H1 (cell line): ENCODE data around the gene ZNF77. TPM values are rescaled to one million over a fixed set of nuclear protein-coding genes. Genes with fewer than 3 reads are reported as not detected.

Source experiments
- CTCF ChIA-PET: fragments of 300-600 bp; sonication (Branson Sonifier 250); formaldehyde crosslinking; loops from one replicate; lab custom pipeline; 2021; ENCODE audit not compliant: partially characterized antibody; lab: Charles Lee
- POLR2A ChIA-PET: fragments of 300-600 bp; sonication (Branson Sonifier 250); formaldehyde crosslinking; loops from one replicate; lab custom pipeline; 2021; ENCODE audit warnings: inconsistent platforms; ENCODE audit not compliant: partially characterized antibody; lab: Charles Lee
- DNase-seq, 2 experiments: peaks; one replicate each; pipeline versions ENCODE4 v3.0.0 to v3.0.0-alpha.2; 2010 to 2022; ENCODE audit warnings: low spot score in 2 of 2, low read depth in 1 of 2, mixed read lengths in 1 of 2
- FAIRE-seq: peaks from 2 replicates; lab custom pipeline; 2011; peaks lifted over from hg19 to GRCh38; lab: Jason Lieb, UNC
- H2AFZ ChIP-seq: 2 replicates; pipeline ENCODE4 v1.8.1; 2012; ENCODE audit warnings: low read length, inconsistent platforms
- H2AK5ac ChIP-seq: 2 replicates; pipeline ENCODE4 v1.6.1; 2013; ENCODE audit warnings: low read depth, low read length
- H2BK120ac ChIP-seq: replicated peaks from 2 replicates; pipeline ENCODE3; 2013; ENCODE audit warnings: low read depth, low read length, inconsistent platforms
- H2BK12ac ChIP-seq: 2 replicates; pipeline ENCODE4 v1.6.1; 2013; ENCODE audit warnings: low read depth, low read length
- H2BK15ac ChIP-seq: 2 replicates; pipeline ENCODE4 v1.6.1; 2013; ENCODE audit warnings: low read length
- H2BK20ac ChIP-seq: 2 replicates; pipeline ENCODE4 v1.6.1; 2013; ENCODE audit warnings: low read length
- H2BK5ac ChIP-seq: 2 replicates; pipeline ENCODE4 v1.6.1; 2013; ENCODE audit warnings: low read depth, low read length
- H3K14ac ChIP-seq: 2 replicates; pipeline ENCODE4 v1.6.1; 2013; ENCODE audit warnings: inconsistent platforms; ENCODE audit not compliant: insufficient read length
- H3K18ac ChIP-seq: 2 replicates; pipeline ENCODE4 v1.6.1; 2013; ENCODE audit warnings: low read length; ENCODE audit errors: extremely low read depth
- H3K23ac ChIP-seq: 2 replicates; pipeline ENCODE4 v1.6.1; 2013; ENCODE audit warnings: inconsistent platforms; ENCODE audit not compliant: insufficient read length
- H3K23me2 ChIP-seq: 2 replicates; pipeline ENCODE4 v1.6.1; 2013; ENCODE audit warnings: low read depth, low read length
- H3K27ac ChIP-seq: 2 replicates; pipeline ENCODE4 v1.6.1; 2011; ENCODE audit warnings: low read depth, low read length, inconsistent platforms
- H3K27me3 ChIP-seq, 4 experiments: replicated peaks in 1 of 4; 1 replicate in 1 of 4; 2 replicates in 3 of 4; pipeline versions ENCODE4 v1.6.1 to v1.8.1; 2011 to 2013; ENCODE audit warnings: low read length in 3 of 4, mild to moderate bottlenecking in 3 of 4, inconsistent platforms in 2 of 4, mixed read lengths in 2 of 4, moderate library complexity in 1 of 4; ENCODE audit not compliant: control insufficient read depth in 3 of 4, insufficient read depth in 3 of 4; ENCODE audit errors: extremely low read depth in 1 of 4
- H3K36me3 ChIP-seq, 4 experiments: 2 replicates each; pipeline versions ENCODE4 v1.6.1 to v1.8.1; 2011 to 2013; ENCODE audit warnings: mild to moderate bottlenecking in 4 of 4, low read length in 3 of 4, moderate library complexity in 2 of 4, control low read depth in 1 of 4, inconsistent platforms in 1 of 4; ENCODE audit not compliant: insufficient read depth in 4 of 4, control insufficient read depth in 2 of 4
- H3K4ac ChIP-seq: replicated peaks from 2 replicates; pipeline ENCODE3; 2013; ENCODE audit warnings: low read length, low read depth, mixed read lengths, inconsistent platforms; ENCODE audit not compliant: insufficient read length
- H3K4me1 ChIP-seq, 4 experiments: replicated peaks in 1 of 4; 1 replicate in 1 of 4; 2 replicates in 3 of 4; pipeline versions ENCODE4 v1.6.1 to v1.8.1; 2011 to 2013; ENCODE audit warnings: low read length in 3 of 4, inconsistent platforms in 2 of 4, mixed read lengths in 1 of 4; ENCODE audit not compliant: insufficient read depth in 4 of 4, control insufficient read depth in 3 of 4
- H3K4me2 ChIP-seq, 2 experiments: 2 replicates each; pipeline versions ENCODE4 v1.6.1 to v1.8.1; 2011 to 2013; ENCODE audit warnings: low read depth in 2 of 2, low read length in 2 of 2, control low read depth in 1 of 2, inconsistent platforms in 1 of 2, mild to moderate bottlenecking in 1 of 2; ENCODE audit not compliant: insufficient read depth in 1 of 2
- H3K4me3 ChIP-seq, 4 experiments: fragments of 200-600, 300-600 bp in 1 of 4; sonication (generic), shearing (Covaris generic), sonication (Bioruptor Twin) in 1 of 4; 2 replicates each; pipeline versions ENCODE4 v1.5.1 to v1.8.1; 2011 to 2016; ENCODE audit warnings: low read length in 4 of 4, low read depth in 3 of 4, control low read depth in 2 of 4, inconsistent platforms in 2 of 4, mild to moderate bottlenecking in 2 of 4, mixed read lengths in 1 of 4, moderate library complexity in 1 of 4; ENCODE audit not compliant: insufficient read depth in 2 of 4; ENCODE audit errors: extremely low read depth in 1 of 4
- H3K56ac ChIP-seq: replicated peaks from 2 replicates; pipeline ENCODE3; 2013; ENCODE audit warnings: low read depth, mild to moderate bottlenecking, mixed read lengths, low read length, inconsistent platforms; ENCODE audit not compliant: insufficient read length
- H3K79me1 ChIP-seq: 2 replicates; pipeline ENCODE4 v1.6.1; 2013; ENCODE audit warnings: low read depth, low read length, control low read depth
- H3K79me2 ChIP-seq, 2 experiments: 2 replicates each; pipeline versions ENCODE4 v1.6.1 to v1.8.1; 2012 to 2013; ENCODE audit warnings: low read length in 2 of 2, mild to moderate bottlenecking in 2 of 2, inconsistent platforms in 1 of 2; ENCODE audit not compliant: insufficient read depth in 2 of 2, control insufficient read depth in 1 of 2
- H3K9ac ChIP-seq, 4 experiments: replicated peaks in 1 of 4; 1 replicate in 1 of 4; 2 replicates in 3 of 4; pipeline versions ENCODE4 v1.6.1 to v1.8.1; 2011 to 2013; ENCODE audit warnings: low read depth in 3 of 4, low read length in 3 of 4, control low read depth in 2 of 4, mild to moderate bottlenecking in 2 of 4, moderate library complexity in 2 of 4, inconsistent platforms in 1 of 4; ENCODE audit errors: extremely low read depth in 1 of 4
- H3K9me3 ChIP-seq, 2 experiments: 2 replicates each; pipeline versions ENCODE4 v1.6.1 to v1.8.1; 2012 to 2013; ENCODE audit warnings: mild to moderate bottlenecking in 2 of 2, moderate library complexity in 2 of 2, control low read depth in 1 of 2, inconsistent platforms in 1 of 2, low read depth in 1 of 2, low read length in 1 of 2, mixed read lengths in 1 of 2; ENCODE audit not compliant: insufficient read depth in 2 of 2
- H4K20me1 ChIP-seq, 2 experiments: replicated peaks in 1 of 2; 2 replicates each; pipeline versions ENCODE3 to v1.8.1; 2011 to 2013; ENCODE audit warnings: inconsistent platforms in 2 of 2, low read length in 2 of 2, mild to moderate bottlenecking in 1 of 2; ENCODE audit not compliant: insufficient read depth in 2 of 2, control insufficient read depth in 1 of 2
- H4K5ac ChIP-seq: 2 replicates; pipeline ENCODE4 v1.6.1; 2013; ENCODE audit warnings: low read length, low read depth, mixed read lengths, inconsistent platforms; ENCODE audit not compliant: insufficient read length
- H4K8ac ChIP-seq: 2 replicates; pipeline ENCODE4 v1.8.0; 2013; ENCODE audit warnings: mild to moderate bottlenecking, moderate library complexity, low read length, inconsistent platforms; ENCODE audit not compliant: insufficient read depth; ENCODE audit errors: extremely low read depth
- H4K91ac ChIP-seq: replicated peaks from 2 replicates; pipeline ENCODE3; 2013; ENCODE audit warnings: low read length, mixed read lengths, inconsistent platforms; ENCODE audit not compliant: insufficient read length
- ASH2L ChIP-seq: fragments of 200-600, 300-600 bp; sonication (generic); IDR thresholded peaks from one replicate; pipeline ENCODE4 v1.7.1; 2017; ENCODE audit warnings: low read length
- FOSL1 ChIP-seq: IDR thresholded peaks from 2 replicates; pipeline ENCODE4 v1.6.1; 2011; ENCODE audit warnings: mild to moderate bottlenecking, low read depth, low read length, moderate library complexity; ENCODE audit not compliant: insufficient read depth
- WGBS, 2 experiments: shearing (Covaris generic) in 1 of 2; methylation state at CpG; one replicate each; pipeline versions ENCODE4 v1.1.6 to v1.1.7; 2013 to 2015; ENCODE audit warnings: low lambda C conversion rate in 2 of 2, mixed read lengths in 2 of 2, inconsistent platforms in 1 of 2, low coverage in 1 of 2, missing lambda C conversion rate in 1 of 2; ENCODE audit not compliant: insufficient replicate concordance in 2 of 2, insufficient coverage in 1 of 2, insufficient read length in 1 of 2; ENCODE audit errors: extremely low coverage in 1 of 2, missing lambda C conversion rate in 1 of 2; 5-methylcytosine and 5-hydroxymethylcytosine counted together
- polyA plus RNA-seq, 7 experiments: library from polyadenylated mRNA; depleted of rRNA in 3 of 7; stranded (reverse) in 5 of 7; unstranded in 2 of 7; fragments of >200 nt in 5 of 7; fragments of 200-250 nt in 2 of 7; gene quantifications; 1 replicate in 5 of 7; 2 replicates in 1 of 7; 4 replicates in 1 of 7; pipeline versions ENCODE4 v1.2.1 to v1.2.3, GENCODE V29; 2011 to 2013; ENCODE audit warnings: missing spikeins in 2 of 7, mixed read lengths in 2 of 7
- total RNA-seq: library from RNA; stranded (reverse); fragmentation: NEBNext Ultra II Directional; extraction: Animal tissue kit (Norgen Biotek cat#: 25700); gene quantifications from 2 replicates; pipeline ENCODE4 v1.2.1, GENCODE V29; 2021

ZNF77 gene
- total and polyA plus RNA-seq, 2 of the 8 experiments (the other 6 are each of a cell fraction or from before 2014, with no cell fraction given): 2.9 to 4.7 TPM

DNA sequence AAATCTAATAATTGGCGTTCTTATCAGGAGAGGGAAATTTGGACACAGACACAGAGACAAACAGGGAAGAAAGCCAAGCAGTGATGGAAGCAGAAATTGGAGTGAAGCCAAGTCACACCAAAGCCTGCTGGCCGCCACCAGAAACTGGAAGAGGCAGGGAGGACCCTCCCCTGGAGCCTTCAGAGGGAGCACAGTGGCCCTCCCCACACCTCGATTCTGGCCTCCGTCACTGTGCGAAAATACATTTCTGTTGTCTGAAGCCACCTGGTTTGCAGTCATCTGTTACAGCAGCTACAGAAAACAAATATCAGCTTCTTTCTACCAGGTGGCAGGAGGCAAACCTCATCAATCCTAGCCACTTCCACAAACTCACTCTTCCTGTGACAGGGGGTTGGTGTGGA lies 24.3 kb upstream of the ZNF77 start:
- no peaks in the 10 kb centered on the region for H3K36me3 ChIP-seq
- H3K27ac ChIP-seq: no peak overlapping the region
- no peak for DNase-seq
- no peak overlapping the region for H3K9ac ChIP-seq
- no peak overlapping the region for H4K91ac ChIP-seq
- H3K79me1 ChIP-seq: no peaks in the 10 kb centered on the region
- no peak overlapping the region for H3K23ac ChIP-seq
- CTCF ChIA-PET: interaction anchor here (0.7 to 2.2 kb wide), 11 partner anchors 12 to 336 kb away, joined by 3 to 10 read pairs (median 3); no protein-coding TSS in a partner anchor
- POLR2A ChIA-PET: interaction anchor here (0.6 to 1.4 kb wide), 4 partner anchors 19 to 249 kb away, joined by 3 read pairs; no protein-coding TSS in a partner anchor
- no peak overlapping the region for H3K4me2 ChIP-seq
- no peak overlapping the region for H3K14ac ChIP-seq
- TF ChIP-seq FOSL1: no peak
- no peak for TF ChIP-seq ASH2L
- H2AK5ac ChIP-seq: no peak overlapping the region
- WGBS, 2 experiments: 81% methylated on average over 5 of the region's 5 CpGs; no CpG with 5 or more reads in 1 of the 2 experiments
- H2AFZ ChIP-seq: no peak overlapping the region
- no peak overlapping the region for H2BK120ac ChIP-seq
- no peak for FAIRE-seq
- H3K9me3 ChIP-seq: no peaks in the 10 kb centered on the region
- no peak overlapping the region for H2BK20ac ChIP-seq
- no peak overlapping the region for H2BK12ac ChIP-seq
- no peak overlapping the region for H4K8ac ChIP-seq
- H2BK15ac ChIP-seq: no peak overlapping the region
- H3K27me3 ChIP-seq: no peaks in the 10 kb centered on the region
- no peak overlapping the region for H4K5ac ChIP-seq
- H3K4me1 ChIP-seq: no peaks in the 10 kb centered on the region
- no peaks in the 10 kb centered on the region for H3K23me2 ChIP-seq
- no peaks in the 10 kb centered on the region for H3K79me2 ChIP-seq
- no peak overlapping the region for H3K4me3 ChIP-seq
- no peaks in the 10 kb centered on the region for H4K20me1 ChIP-seq
- H3K4ac ChIP-seq: no peak overlapping the region
- no peak overlapping the region for H2BK5ac ChIP-seq
- no peak overlapping the region for H3K56ac ChIP-seq
- H3K18ac ChIP-seq: no peak overlapping the region
